Measurements from ENCODE around the gene RCAN1. TPM values are rescaled to one million over a fixed set of nuclear protein-coding genes. Genes with fewer than 3 reads are reported as not detected.

RCAN1 gene
- total RNA-seq: 8.4 and 8.7 TPM in 2 replicates

DNA sequence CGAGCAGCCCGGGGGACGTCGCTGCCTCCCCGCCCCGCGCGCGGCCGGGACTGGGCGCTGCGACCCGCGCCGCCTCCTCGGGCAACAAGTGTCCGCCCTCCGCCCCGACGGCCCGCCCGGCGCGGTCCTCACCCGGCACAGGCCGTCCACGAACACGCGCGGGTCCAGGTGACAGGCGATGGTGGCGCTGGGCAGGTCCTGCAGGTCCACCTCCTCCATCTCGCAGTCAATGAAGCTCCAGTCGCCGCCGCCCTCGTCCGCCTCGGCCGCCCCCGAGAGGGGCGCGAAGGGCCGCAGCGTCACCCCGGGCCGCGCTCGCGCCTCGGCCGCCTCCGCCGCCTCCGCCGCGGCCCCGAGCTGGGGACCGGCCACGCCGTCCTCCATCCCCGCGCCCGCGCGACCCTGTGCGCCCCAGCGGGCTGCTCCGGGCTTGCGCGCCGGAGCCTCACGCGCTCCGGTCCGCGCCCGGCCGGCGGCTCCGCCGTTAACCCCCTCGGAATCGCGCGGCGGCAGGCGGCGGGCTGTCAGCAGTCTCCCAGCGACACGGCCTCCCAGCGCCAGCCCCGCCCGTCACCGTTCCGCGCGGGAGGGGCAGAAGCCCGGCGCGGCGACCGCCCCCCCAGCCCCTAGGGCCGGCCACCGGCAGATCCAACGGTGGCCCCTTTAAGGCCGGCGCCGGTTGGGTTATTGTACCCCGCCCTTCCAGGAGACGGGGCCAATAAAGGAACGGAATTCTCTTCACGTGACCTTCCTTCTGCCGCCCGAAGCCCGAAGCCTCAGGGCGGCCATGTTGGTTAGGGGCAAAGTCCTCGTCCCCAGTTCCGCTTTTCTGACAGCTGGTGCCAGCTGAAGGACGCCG is at the start of gene RCAN1:
TSS of gene RCAN1 (minus strand) at position 486 of the 859 bp plus-strand sequence. CDS start at position 384, 102 bp downstream.
- intact Hi-C loops (cut with micrococcal nuclease): loop anchor here (1.0 to 10.0 kb wide), 14 partner anchors 15 to 1770 kb away; partner anchors contain the start of genes ATP5PO, CHAF1B, GART and MORC3

DNA sequence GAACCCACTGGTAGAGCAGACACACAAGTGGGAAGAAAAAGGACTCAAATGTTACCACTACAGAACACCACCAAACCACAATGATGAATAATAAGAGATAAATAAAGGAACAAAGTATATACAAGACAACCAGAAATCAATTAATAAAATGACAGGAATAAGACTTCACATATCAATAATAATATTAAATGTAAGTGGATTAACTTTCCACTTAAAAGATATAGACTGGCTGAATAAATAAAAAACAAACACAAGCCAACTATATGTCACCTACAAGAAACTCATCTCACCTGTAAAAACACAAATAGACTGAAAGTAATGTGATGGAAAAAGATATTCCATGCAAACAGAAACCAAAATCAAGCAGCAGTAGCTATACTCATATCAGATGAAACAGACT is 46.9 kb upstream of the RCAN1 start:
- intact Hi-C loops (cut with micrococcal nuclease): no loop called here

DNA sequence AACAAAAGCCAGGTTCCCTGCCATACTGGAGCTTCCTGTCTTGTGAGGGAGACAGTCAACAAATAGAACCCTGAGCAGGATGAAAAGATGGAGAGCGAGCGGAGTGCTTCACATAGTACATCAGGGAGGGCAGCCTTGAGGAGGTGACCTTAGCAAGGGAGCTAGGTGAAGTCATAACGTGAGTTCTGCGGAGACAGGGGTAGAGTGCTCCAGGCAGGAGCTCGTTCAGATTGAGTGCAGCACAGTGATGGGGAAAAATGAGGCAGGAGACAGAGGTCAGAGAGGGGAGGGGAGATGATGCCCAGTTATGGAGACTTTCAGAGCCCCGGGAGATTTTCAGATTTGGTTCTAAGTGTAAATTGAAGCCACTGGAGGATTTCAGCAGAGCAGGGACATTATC is 38.6 kb upstream of the RCAN1 start:
- intact Hi-C loops (cut with micrococcal nuclease): no loop called here

DNA sequence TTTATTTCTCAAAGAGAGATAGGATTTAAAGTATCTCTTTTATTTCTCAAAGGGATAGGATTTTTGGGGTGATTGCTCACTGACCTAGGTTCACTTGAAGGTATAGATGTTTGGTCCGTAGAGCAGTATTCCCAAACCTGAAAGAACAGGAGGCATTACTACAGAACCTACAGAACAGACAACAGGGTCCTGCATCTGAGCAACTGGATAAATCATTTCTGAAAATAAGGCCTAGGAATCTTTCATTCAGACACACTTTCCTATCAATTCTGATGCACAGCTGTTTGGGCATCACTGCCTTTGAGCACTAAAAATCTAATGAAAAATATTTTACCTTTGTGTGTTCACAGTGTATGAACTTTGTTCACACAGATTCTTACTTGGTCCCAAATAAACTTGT is 36.7 kb upstream of the RCAN1 start:
- intact Hi-C loops (cut with micrococcal nuclease): no loop called here

DNA sequence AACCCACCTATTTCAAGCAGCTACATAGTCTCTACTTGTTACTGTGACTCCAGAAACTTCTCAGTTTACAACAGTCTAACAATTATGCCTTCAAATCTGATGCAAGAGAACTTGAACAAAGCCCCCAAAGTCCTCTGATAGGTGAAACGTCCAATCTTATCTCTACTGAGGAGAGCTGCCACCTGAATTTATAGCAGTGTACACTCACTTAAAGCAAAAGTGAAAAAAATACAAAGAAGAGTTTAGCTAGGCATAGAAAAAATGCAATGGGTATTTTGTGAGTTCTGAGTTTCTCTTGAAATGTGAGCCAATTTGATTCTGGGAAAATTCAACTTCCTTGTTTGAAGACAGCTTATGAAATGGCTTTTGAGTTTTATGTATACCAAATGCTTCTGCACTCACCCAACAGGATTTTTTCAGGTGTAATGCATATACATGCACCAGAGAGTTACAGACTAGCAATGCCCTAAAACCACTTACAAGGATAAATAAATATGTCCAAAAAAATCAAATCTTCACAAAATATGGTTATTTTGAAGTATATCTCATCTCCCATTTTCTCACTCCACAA is 36.0 kb upstream of the RCAN1 start:
- intact Hi-C loops (cut with micrococcal nuclease): no loop called here

DNA sequence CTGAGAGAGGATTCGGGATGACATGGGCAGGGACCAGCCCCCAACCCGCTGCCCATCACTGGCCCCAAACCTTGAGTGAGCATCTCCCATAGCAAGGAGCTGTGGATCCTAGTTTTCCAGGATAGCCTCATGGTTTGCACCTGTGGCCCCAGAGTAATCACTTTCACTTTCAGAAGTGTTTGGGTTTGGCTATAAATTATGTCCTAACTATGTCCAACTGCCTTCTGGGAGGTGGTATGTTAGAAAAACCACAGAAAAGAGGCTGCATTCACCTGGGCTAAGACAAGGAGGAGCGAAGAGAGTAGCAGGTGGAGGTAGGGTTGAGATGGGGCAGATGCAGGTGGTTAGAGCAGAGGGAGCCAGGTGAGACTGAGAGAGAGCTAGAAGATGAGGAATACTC is 34.5 kb upstream of the RCAN1 start:
- intact Hi-C loops (cut with micrococcal nuclease): no loop called here

DNA sequence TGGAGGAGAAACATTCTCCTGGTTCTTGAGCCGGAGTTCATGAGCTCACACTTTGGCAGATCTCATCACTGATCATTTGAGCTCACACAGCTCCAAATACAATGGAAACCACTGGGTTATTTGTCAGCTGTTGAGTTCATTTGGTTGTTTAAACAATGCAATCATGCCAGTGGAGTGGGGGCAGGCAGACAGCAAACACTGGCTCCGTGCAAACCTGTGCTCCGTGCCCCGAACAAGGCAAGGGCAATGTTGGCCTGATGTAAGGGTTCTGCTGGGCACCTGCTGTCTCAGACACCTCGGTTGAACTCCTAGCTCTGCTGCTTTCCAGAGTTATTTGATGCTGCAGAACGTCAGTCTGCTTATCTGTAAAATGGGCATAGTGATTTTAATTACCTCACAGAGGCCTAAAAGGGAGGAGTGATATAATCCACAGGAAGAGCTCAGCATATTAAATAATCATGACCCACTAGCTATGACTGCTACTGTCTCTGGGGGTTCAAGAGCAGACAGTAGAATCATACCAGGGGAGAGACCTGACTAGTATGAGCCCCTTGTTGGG is 33.9 kb upstream of the RCAN1 start:
- intact Hi-C loops (cut with micrococcal nuclease): no loop called here

DNA sequence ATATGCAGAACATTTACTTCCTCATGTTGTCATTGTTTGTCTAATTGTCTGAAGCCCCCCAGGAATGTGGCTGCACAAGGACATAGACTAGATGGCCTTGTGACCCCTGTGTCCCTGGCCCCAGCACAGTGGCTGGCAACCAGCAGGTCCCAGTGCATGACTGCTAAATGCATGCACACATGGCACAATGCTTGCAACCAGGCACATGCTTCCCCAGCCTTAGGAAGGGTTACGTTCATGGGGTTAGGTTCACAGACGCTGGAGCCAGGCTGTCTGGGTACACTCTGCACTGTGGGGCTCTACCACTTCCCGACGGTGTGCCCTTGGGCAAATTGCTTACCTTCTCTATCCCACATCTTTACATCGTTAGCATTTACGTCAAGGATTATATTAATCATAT is 32.6 kb upstream of the RCAN1 start:
- intact Hi-C loops (cut with micrococcal nuclease): no loop called here

DNA sequence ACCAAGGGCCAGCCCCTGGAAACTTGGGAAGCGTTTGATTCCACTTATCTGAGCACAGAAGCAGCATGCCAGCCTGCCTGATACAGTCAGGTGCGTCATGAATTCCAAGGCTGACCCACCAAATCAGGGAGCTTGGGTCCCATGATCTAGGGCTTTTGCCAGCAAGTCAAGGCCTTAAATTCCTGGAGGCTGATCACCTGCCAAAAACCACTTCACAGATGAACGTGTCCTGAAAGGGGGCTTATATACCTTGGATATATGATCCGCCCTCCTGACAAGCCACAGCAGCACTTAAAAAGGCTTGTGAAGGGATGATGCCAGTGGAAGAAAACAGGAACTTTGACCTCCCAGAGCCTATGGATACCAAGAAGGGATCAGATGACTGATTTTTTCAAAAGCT is 29.9 kb upstream of the RCAN1 start:
- intact Hi-C loops (cut with micrococcal nuclease): loop anchor here (5.0 kb wide), 1 partner anchor 42 kb away; no protein-coding TSS in a partner anchor

DNA sequence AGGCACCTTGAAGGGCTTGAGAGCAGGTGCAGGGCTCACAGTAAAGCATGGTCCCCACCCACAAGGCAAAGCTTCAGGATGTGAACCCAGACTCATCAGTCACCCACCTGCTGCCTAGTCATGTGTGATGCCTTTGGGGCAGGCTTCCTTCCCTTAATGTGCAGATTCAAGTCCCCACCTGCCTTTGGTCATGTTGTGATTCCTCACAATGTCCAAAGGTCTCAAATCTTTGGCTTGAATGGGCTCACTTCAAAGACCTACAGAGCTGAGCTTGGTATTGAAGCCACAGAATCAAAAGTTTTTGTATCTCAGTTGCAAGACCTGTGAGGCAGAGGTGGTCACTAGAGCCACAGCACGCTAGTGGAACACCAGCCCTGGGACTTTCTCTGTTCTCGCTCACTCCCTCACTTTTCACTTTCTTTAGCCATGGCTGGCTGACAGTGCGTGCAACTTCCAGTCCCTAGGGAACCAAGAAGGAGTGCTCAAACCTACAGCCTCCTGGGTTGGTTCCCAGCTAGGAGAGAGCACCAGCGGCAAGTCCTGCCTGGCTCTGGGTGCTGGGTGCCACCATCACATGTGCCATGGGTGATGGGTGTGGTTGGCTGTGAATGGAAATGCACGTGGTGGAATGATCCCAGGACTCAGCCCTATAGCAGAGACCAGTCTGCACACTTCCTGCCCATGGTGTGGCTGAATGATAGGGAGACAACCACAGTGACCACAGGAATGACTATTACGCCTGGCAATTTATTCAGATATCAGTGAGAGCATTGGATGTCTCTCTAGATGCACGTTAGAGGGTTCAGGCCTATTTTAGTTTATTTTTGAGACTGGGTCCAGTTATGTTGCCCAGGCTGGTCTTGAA is 27.5 kb upstream of the RCAN1 start:
- intact Hi-C loops (cut with micrococcal nuclease): loop anchor here (5.0 kb wide), 1 partner anchor 45 kb away; no protein-coding TSS in a partner anchor

DNA sequence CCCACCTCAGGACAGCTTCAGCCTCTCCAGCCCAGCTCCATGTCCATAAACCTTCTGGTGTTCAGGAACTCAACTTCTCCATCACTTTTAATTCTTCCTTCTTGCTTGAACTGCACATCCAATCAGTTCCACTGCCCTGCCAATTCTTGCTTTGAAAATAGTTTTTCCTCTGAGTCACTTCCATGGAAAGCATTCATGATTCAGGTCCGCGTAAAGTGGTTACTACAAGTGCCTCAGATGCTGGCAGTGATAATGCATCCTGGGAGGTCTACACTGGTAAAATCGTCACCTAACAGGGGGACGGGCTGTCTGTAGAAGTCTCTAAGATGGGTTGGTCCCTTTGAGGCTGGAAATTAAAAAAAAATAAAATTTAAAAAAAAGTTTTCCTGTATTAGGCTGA is 25.9 kb upstream of the RCAN1 start:
- intact Hi-C loops (cut with micrococcal nuclease): loop anchor here (1.0 to 5.0 kb wide), 4 partner anchors 26 to 726 kb away; partner anchors contain the start of genes ATP5PO and RCAN1

DNA sequence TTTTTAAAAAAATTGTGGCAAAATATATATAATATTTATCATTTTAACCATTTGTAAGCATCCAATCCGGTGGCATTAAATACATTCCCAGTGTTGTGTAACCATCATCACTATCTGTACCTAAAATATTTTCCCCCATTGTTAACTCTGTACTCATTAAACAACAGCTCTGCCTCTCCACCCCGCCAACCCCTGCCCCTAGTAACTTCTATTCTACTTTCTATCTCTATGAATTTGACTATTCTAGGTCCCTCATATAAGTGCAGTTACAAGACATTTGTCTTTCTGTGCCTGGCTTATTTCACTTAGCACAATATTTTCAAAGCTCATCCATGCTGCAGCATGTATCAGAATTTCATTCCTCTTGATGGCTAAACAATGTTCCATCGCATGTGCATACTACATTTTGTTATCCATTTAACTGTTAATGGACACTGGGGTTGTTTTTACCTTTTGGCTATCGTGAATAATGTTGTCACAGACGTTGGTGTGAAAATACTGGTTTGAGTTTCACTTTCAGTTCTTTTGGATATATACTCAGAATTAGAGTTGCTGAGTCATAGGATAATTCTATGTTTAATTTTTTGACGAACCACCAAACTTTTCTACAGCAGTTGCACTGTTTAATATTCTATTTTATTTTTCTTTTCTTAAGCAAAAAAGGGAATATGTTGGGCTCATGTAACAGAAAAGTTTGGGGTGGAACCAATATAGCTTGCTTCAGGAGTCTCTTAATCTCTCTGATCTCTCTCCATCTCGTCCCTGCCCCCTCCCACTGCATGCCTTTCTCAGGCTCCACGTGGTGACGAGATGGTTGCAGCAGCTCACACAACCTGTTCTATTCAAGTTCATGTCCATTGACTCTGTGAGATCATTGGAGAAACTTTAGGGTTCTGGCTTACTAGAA is 25.2 kb upstream of the RCAN1 start:
- intact Hi-C loops (cut with micrococcal nuclease): loop anchor here (1.0 to 5.0 kb wide), 4 partner anchors 25 to 725 kb away; partner anchors contain the start of genes ATP5PO and RCAN1

DNA sequence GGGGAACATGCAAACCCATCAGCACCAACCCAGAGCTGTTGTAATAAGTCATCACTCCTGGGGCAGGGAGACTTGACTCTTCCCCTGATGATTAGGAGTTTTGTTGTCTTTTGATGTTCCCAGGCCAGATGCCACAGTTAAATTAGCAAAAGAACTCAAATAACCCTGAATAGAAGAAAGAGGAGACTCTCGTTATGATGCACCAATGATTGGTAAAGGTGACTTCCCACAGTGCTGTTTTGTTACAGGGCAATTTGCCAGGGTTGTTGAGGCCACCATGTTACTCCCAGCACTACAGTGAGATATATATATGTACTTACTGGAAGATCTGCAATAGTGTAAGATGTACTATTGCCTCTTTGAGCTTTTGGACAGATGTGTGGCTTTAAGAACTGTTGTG is 24.3 kb upstream of the RCAN1 start:
- intact Hi-C loops (cut with micrococcal nuclease): no loop called here

DNA sequence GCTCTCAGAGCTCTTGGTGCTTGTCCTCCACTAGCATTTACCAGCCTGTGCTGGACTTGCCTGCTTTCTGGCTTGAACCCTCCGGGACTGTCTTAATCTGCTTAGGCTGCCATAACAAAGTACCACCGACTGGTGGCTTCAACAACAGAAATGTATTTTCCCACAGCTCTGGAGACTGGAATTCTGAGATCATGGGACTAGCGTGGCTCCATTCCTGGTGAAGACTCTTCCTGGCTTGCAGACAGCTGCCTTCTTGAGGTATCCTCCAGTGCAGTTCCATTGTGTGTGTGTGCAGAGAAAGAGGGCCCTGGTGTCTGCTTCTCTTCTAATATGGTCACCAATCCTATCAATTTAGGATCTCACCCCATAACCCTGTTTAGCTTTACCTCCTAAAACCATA is 22.0 kb upstream of the RCAN1 start:
- intact Hi-C loops (cut with micrococcal nuclease): no loop called here

DNA sequence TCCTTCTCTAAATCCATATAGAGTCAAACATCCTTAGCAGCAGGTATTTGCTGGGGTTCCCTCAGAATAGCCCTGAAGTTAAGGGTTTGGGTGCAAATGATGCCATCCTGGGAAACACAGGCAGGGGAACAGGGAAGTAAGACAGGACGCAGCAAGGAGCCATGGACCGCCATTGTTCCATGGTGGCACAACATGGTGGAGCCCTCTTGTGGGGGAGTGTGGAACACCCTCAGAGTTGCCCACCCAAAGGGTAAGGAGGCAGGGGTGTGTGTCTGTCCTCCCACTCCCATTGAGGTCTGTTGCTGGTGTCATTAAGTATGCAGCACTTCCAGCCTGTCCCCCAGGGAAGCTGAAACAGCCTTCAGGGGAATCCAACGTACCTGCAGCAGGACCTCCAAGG is 20.4 kb upstream of the RCAN1 start:
- intact Hi-C loops (cut with micrococcal nuclease): no loop called here

DNA sequence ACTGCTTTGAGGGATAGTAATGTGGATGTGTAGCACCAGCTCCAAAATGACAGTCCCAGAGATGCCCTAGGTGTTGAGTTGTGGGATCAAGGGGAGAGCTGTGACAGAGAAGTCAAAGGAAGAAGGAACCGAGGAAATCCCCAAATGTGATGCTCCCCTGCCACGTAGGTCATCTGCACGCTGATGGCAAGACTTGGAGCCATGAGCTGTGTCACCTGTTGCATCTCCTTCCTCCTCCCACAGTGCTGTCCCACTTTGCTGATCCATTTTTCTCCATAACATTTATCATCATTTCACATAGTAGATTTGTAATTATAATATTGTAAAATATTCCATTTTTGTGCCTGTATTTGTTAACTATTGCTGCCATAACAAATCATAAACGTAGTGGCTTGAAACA is 17.6 kb upstream of the RCAN1 start:
- intact Hi-C loops (cut with micrococcal nuclease): no loop called here

DNA sequence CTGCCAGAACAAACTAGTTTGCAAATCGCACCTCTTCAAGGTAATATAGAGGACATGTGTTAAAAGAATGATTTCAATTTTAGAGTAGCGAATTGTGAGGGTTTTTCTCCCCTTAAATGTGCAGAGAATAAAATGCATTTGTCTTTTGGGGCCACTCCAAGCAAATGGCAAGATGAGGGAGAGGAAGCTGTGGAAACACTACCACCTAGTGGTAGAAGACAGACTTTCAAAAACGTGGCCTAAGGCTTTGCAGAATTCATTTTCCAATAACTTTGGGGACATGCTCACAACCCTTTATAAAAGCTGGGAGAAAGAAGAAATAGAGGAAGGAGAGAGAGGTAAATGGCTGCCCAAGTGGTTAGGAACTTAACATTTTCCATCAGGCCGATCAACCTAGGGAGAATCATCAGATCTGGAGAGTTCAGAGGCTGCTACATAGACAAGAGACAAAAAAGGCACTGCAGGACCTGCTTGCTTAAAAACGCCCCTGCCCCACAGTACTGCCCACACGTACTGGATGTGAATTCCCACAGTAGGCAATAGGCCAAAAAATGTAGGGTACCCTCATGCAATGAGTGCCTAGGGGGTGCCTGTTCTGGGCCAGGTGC is 15.7 kb upstream of the RCAN1 start:
- intact Hi-C loops (cut with micrococcal nuclease): loop anchor here (1.0 kb wide), 4 partner anchors 15 to 268 kb away; partner anchors contain the start of gene RCAN1

DNA sequence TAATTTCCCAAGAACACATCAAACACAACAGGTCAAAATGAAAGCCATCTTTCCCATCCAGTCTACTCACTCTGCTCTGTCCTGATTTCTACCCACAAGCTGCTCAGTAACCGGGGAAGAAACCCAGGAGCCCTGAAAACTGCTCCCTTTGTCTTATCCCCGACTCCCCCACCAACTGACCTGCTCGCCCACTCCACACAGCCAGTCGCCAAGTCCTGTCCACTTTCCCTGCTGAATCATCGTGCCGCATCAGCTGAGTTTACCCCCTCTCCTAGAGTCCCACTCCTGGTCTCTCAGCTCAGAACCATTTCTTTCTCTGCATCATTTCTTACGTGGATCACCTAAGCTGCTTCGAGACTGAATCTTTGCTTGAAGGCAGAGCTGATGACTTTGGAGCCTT is 11.2 kb upstream of the RCAN1 start:
- intact Hi-C loops (cut with micrococcal nuclease): no loop called here

DNA sequence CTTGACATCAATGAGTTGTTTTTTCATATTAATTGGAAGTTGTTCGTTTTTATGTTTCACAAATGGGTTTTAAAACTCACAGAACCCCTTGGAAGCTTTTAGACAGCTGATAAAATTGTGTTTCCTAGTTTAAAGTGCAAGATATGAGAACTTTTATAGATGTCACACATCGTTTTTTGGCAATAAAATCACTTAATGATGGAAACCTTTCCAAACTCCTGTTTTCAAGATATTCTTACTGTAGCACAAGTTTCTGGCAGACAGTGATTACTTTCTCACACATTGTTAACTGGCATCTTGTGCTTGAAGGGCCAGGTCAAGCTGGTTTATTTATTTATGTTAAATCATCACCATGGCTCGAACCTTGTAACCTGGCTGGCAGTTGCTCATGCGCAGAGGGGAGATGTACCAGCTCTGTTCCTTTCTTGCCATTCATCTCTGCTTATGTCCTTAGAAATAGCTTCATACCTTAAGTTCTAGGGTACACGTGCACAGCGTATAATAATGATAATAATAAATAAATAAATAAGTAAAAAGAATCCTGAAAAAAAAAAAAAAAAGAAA is 10.2 kb upstream of the RCAN1 start:
- intact Hi-C loops (cut with micrococcal nuclease): no loop called here

Data from T-helper 1 cell treated with Interleukin-12 subunit alpha and Interleukin-12 subunit beta and Interleukin-4 antibody, amounts not matched to agents 30 ng/mL and 1 ng/mL, for 36 hours (primary cell).